ENCODE data around the gene LRIG2. TPM values are rescaled to one million over a fixed set of nuclear protein-coding genes. Genes with fewer than 3 reads are reported as not detected.

The LRIG2 gene
- total and polyA plus RNA-seq, 4 donors: 1.3 to 11.9 (median 6.0) TPM

DNA sequence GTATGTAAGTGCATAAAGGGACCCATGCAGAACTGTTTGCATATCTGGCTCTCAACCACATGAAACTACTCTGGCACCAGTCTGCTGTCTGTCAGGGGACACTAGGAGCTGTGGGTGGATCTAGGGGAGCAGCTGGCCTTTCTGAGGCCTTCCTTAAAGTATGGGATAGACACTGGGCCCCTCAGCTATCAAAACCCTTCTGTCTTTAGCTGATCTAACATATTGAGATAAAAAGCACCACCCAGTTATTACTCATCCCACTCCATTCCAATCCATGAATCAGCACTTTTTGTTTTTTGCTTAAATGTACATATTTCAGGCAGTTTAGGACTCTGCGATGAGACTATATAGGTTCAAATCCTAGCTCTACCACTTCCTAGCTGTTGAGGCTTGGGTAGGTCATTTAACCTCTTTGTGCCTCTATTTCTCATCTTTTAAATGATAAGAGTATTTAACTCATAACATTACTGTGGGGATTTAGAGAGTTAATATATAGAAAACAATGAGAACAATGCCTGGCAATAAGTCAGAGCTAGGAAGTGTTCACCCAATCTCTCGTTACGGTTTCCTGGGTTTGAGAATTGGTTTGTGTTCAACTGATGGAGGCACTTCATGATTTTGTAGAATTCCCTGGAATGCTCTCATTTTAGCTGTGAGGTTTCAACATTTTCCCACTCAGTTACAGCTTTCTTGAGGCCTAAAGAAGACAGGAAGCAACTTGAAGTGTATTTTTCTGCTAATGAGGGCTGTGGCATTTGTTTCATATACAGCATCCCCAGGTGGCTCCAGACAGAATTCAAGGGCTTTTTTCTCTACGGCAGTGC, 68.9 kb downstream of the LRIG2 start:
- H3K4me1 ChIP-seq (ENCODE audit: control insufficient read depth in 4 of 4, insufficient read depth in 4 of 4, low read length in 3 of 4): peaks cover 0 to 7% (median 2%) of the 10 kb centered on the region in 4 donors
- H3K9me3 ChIP-seq (ENCODE audit: control insufficient read depth in 4 of 4, low read length in 3 of 4): no peaks in the 10 kb centered on the region
- no peaks in the 10 kb centered on the region for H3K27me3 ChIP-seq (ENCODE audit: control insufficient read depth in 4 of 4, insufficient read depth in 4 of 4, low read length in 3 of 4)
- no peak overlapping the region for H3K4me3 ChIP-seq (ENCODE audit: low read depth in 1 of 3, low read length in 3 of 3)
- no peak overlapping the region for H3K27ac ChIP-seq (ENCODE audit: low read depth in 1 of 2, low read length in 2 of 2)
- TF ChIP-seq YY1 (IDR thresholded peaks at IDR 0.05) (no peak), FOXA2 (IDR thresholded peaks at IDR 0.05) (no peak), JUND (IDR thresholded peaks at IDR 0.05) (no peak), SP1 (IDR thresholded peaks at IDR 0.05) (no peak), HNF4G (IDR thresholded peaks at IDR 0.05) (no peak), TAF1 (conservative IDR thresholded peaks at IDR 0.05) (no peak), NR2F2 (IDR thresholded peaks at IDR 0.05) (no peak), RAD21 (IDR thresholded peaks at IDR 0.05) (no peak), RXRA (IDR thresholded peaks at IDR 0.05) (no peak), FOXA1 (IDR thresholded peaks at IDR 0.05) (no peak)
- TF ChIP-seq, protein P1, sequence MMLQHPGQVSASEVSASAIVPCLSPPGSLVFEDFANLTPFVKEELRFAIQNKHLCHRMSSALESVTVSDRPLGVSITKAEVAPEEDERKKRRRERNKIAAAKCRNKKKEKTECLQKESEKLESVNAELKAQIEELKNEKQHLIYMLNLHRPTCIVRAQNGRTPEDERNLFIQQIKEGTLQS (IDR thresholded peaks at IDR 0.05): no peak
- H3K36me3 ChIP-seq (ENCODE audit: control insufficient read depth in 4 of 4, insufficient read depth in 3 of 4, low read depth in 1 of 4, low read length in 3 of 4): no peaks in the 10 kb centered on the region
- H3K9ac ChIP-seq (ENCODE audit: low read depth in 1 of 2, low read length in 2 of 2): no peak overlapping the region
- whole genome bisulfite sequencing: 88% methylated on average over 4 of the region's 4 CpGs
- DNase-seq (ENCODE audit: low spot score): no peak

GRCh38 chr1:113142791-113143190, 69.8 kb downstream of the LRIG2 start:
- no peak overlapping the region for H3K27ac ChIP-seq (ENCODE audit: low read depth in 1 of 2, low read length in 2 of 2)
- WGBS: 66% methylated on average over 1 of the region's 1 CpG
- no peaks in the 10 kb centered on the region for H3K27me3 ChIP-seq (ENCODE audit: control insufficient read depth in 4 of 4, insufficient read depth in 4 of 4, low read length in 3 of 4)
- peaks cover 0 to 7% (median 2%) of the 10 kb centered on the region in 4 donors for H3K4me1 ChIP-seq (ENCODE audit: control insufficient read depth in 4 of 4, insufficient read depth in 4 of 4, low read length in 3 of 4)
- TF ChIP-seq TAF1 (conservative IDR thresholded peaks at IDR 0.05) (no peak), FOXA2 (IDR thresholded peaks at IDR 0.05) (no peak), ZBTB33 (IDR thresholded peaks at IDR 0.05) (no peak)
- no peak overlapping the region for H3K9ac ChIP-seq (ENCODE audit: low read depth in 1 of 2, low read length in 2 of 2)
- no peak for DNase-seq (ENCODE audit: low spot score)
- H3K4me3 ChIP-seq (ENCODE audit: low read depth in 1 of 3, low read length in 3 of 3): no peak overlapping the region
- no peaks in the 10 kb centered on the region for H3K9me3 ChIP-seq (ENCODE audit: control insufficient read depth in 4 of 4, low read length in 3 of 4)
- no peaks in the 10 kb centered on the region for H3K36me3 ChIP-seq (ENCODE audit: control insufficient read depth in 4 of 4, insufficient read depth in 3 of 4, low read depth in 1 of 4, low read length in 3 of 4)

- TF ChIP-seq SP1 (IDR thresholded peaks at IDR 0.05): no peak
- TF ChIP-seq, protein P2, sequence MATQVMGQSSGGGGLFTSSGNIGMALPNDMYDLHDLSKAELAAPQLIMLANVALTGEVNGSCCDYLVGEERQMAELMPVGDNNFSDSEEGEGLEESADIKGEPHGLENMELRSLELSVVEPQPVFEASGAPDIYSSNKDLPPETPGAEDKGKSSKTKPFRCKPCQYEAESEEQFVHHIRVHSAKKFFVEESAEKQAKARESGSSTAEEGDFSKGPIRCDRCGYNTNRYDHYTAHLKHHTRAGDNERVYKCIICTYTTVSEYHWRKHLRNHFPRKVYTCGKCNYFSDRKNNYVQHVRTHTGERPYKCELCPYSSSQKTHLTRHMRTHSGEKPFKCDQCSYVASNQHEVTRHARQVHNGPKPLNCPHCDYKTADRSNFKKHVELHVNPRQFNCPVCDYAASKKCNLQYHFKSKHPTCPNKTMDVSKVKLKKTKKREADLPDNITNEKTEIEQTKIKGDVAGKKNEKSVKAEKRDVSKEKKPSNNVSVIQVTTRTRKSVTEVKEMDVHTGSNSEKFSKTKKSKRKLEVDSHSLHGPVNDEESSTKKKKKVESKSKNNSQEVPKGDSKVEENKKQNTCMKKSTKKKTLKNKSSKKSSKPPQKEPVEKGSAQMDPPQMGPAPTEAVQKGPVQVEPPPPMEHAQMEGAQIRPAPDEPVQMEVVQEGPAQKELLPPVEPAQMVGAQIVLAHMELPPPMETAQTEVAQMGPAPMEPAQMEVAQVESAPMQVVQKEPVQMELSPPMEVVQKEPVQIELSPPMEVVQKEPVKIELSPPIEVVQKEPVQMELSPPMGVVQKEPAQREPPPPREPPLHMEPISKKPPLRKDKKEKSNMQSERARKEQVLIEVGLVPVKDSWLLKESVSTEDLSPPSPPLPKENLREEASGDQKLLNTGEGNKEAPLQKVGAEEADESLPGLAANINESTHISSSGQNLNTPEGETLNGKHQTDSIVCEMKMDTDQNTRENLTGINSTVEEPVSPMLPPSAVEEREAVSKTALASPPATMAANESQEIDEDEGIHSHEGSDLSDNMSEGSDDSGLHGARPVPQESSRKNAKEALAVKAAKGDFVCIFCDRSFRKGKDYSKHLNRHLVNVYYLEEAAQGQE (IDR thresholded peaks at IDR 0.05): no peak
- DNase-seq (ENCODE audit: low spot score): no peak
- no peaks in the 10 kb centered on the region for H3K36me3 ChIP-seq (ENCODE audit: control insufficient read depth in 4 of 4, insufficient read depth in 3 of 4, low read depth in 1 of 4, low read length in 3 of 4)
- H3K9me3 ChIP-seq (ENCODE audit: control insufficient read depth in 4 of 4, low read length in 3 of 4): no peaks in the 10 kb centered on the region
- WGBS: 94% methylated on average over 7 of the region's 7 CpGs
- no peaks in the 10 kb centered on the region for H3K4me1 ChIP-seq (ENCODE audit: control insufficient read depth in 4 of 4, insufficient read depth in 4 of 4, low read length in 3 of 4)
- no peak overlapping the region for H3K27ac ChIP-seq (ENCODE audit: low read depth in 1 of 2, low read length in 2 of 2)
- H3K4me3 ChIP-seq (ENCODE audit: low read depth in 1 of 3, low read length in 3 of 3): no peak overlapping the region
- H3K9ac ChIP-seq (ENCODE audit: low read depth in 1 of 2, low read length in 2 of 2): no peak overlapping the region
- H3K27me3 ChIP-seq (ENCODE audit: control insufficient read depth in 4 of 4, insufficient read depth in 4 of 4, low read length in 3 of 4): no peaks in the 10 kb centered on the region
These were observed 73.5 kb downstream of the LRIG2 start for GRCh38 chr1:113146242-113147072.
